GM21825 (cell line): ENCODE results near the gene CLRN1.

ENCODE experiments used
- ATAC-seq: cut with Tn5 transposase; IDR thresholded peaks from one replicate; pipeline ENCODE4 v1.9.1; 2021; ENCODE audit warnings: mild to moderate bottlenecking, moderate library complexity; ENCODE audit not compliant: unreplicated experiment

The CLRN1 gene

DNA sequence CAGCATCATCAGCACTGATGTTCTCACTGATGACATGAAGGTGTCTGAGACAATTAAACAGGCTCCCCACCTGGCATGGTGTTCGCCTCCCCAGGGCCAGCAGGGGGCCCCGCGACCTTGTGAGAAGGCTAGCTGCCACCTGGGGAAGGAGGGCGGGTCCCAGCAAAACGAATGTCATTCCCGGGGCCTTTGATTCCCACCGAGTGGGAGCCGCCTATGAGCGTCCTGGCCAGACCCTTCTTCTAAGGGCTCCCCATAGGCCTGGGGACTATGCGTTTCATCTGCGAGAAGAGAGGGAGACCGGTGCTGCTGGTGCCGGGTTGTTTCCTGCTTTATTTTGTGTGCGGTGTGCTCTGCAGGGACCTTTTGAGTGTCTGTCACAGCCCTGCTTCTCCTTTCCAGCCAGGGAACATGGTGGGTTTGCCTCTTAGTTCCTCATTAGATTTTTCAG, 46.8 kb downstream of the CLRN1 start:
- peak; percentile 84 for ATAC-seq

GRCh38 chr3:150922611-150923010, 49.9 kb downstream of the CLRN1 start:
- no peak for ATAC-seq

GRCh38 chr3:150921209-150921608, 51.3 kb downstream of the CLRN1 start:
- ATAC-seq = no peak

- no peak for ATAC-seq
Observed at GRCh38 chr3:150920236-150920635, 52.3 kb downstream of the CLRN1 start.

GRCh38 chr3:150917951-150918350, 54.6 kb downstream of the CLRN1 start:
- no peak for ATAC-seq

DNA sequence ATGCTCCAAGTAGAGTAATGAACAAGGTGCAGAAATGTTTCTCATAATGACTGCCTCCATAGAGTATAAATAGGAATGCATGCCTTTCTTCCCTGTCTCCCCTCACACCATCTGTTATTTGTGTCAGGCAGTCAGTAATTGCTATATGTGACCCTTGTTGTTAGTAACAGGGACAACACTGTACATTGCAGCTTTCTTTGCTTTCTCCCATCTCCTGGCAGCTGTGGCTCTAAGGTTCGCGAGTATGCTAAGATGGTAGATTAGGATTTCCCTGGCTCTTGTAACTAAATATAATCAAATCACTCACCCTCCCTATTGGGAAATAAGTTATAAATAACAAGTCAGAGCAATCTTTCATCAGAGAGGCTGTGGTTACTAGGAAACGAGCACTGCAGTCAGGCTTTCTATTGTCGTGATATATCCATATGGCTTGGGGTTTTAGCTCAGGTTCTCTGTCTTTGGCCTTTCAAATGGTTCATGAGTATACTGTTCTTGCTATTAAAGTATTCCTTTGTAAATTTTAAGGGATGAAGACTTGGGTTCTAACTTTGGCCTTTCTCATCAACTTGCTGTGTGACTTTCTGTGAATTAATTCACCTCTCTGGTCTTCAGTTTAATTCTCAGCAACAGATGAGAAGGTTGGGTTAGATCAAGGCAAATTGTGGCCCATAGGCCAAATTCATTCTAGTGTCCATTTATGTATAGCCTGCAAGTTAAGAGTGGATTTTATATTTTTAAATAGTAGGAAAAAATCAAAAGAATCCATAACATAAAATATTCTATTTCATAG, 59.2 kb downstream of the CLRN1 start:
- ATAC-seq = no peak

- ATAC-seq = no peak
Observed at GRCh38 chr3:150912501-150912900, 60.0 kb downstream of the CLRN1 start.

GRCh38 chr3:150911771-150912170, 60.8 kb downstream of the CLRN1 start:
- ATAC-seq = no peak

DNA sequence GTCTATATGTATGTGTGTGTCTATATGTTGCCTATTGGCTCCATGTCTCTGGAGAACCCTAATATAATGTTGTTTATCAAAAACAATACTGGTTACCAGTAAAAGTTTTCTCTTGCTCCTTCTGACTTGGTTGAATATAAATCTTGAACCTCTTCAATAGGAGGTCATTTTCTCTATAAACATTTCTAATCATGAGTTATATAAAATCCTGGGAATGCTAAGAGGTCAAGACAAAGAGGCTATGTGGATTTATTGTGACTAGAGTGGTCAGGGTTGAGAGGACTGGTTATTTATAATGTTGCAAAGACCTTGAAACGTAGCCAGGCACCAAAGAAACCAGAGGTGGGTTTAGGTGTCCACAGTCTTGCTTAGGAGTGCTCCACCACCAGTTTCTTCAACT, 66.1 kb downstream of the CLRN1 start:
- ATAC-seq = no peak

- ATAC-seq = no peak
Observed at GRCh38 chr3:150905746-150906145, 66.8 kb downstream of the CLRN1 start.

GRCh38 chr3:150905339-150905738, 67.2 kb downstream of the CLRN1 start, which contains the start of gene MINDY4B:
MINDY4B (minus strand) TSS chr3:150905439; CDS start chr3:150905439, 0 bp downstream.
- ATAC-seq = no peak

GRCh38 chr3:150902988-150903387, 69.5 kb downstream of the CLRN1 start:
- ATAC-seq = no peak

GRCh38 chr3:150901793-150902192, 70.7 kb downstream of the CLRN1 start:
- no peak for ATAC-seq

DNA sequence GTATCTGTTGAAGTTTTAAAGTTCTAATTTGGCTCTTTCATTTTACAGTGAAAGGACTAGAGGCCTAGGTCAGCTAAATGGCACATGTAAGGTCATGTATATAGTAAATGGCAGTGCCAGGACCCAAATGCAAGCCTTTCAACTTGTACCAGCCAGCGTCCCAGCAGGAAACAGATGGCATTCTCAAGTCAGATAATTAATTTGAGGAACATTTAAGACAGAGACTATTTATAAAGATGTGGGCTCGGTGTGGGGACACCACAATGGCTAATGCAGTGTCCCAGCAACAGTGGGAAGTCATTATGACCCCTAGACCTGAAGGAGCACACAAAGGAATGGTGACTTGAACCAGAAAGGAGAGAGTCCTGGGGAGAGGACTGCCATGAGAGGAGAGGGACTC, 73.4 kb downstream of the CLRN1 start:
- ATAC-seq = no peak

GRCh38 chr3:150898046-150898754, 74.3 kb downstream of the CLRN1 start:
- no peak for ATAC-seq

- ATAC-seq = no peak
Observed at GRCh38 chr3:150897592-150897991, 74.9 kb downstream of the CLRN1 start.

DNA sequence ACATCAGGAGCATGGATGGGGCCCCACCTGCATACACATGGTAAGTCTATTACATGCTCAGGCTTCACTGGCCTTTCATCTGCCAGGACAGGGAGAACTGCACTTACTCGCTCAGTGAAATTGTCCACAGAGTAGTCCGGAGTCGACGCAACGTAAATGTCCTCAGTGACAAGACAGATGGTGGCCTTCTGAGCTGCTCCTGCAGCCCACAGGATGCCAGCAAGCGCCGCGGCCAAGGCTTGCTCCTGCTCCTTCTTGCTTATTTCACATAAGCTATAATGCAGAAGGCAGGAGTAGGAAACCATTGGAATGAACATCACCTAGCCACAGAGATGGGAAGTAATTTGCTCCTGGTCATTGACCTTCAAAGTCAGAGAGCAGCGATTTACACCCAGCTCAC, 81.7 kb downstream of the CLRN1 start:
- no peak for ATAC-seq

DNA sequence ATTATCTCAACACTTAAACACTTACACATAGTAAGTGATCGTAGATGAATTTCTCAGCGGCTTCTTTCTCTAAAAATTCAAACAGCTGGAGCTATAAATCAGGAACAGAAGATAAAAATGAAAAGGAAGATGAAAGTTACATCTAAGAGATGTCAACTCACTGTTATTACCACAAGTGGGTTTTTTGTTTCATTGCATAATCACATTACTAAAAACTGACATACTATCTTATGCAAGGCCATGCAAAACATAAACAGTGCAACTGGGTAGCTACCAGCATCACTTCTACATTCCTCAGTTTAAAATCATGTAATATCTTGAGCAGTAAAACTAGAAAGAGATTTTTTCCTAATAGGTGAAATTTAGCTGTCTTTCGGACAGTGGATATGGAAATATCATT, 82.2 kb downstream of the CLRN1 start:
- no peak for ATAC-seq

- ATAC-seq = no peak
Observed at GRCh38 chr3:150889106-150889505, 83.4 kb downstream of the CLRN1 start.

DNA sequence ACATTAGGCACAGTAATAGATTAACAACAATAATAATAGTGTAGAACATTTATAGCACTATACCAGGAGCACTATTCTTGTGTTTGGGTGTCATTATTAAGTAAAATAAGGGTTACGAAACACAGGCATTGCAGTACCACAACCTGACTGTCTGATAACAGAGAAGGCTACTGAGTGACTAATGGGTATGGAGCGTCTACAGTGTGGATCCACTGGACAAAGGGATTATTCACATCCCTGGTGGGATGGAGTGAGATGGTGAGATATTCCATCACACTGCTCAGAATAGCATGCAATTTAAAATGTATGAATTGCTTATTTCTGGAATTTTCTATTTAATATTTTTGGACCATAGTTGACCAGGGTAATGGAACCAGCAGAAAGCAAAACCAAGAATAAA, 85.5 kb downstream of the CLRN1 start:
- no peak for ATAC-seq

- no peak for ATAC-seq
Observed at GRCh38 chr3:150885535-150885934, 87.0 kb downstream of the CLRN1 start.

- no peak for ATAC-seq
Observed at GRCh38 chr3:150878996-150879575, 93.4 kb downstream of the CLRN1 start.
